HG03039 (cell line): ENCODE results near the gene DPF3.

Source experiments
- ATAC-seq: cut with Tn5 transposase; IDR thresholded peaks from one replicate; pipeline ENCODE4 v1.9.1; 2021; ENCODE audit warnings: mild to moderate bottlenecking, moderate library complexity; ENCODE audit not compliant: unreplicated experiment

The DPF3 gene

GRCh38 chr14:72801836-72802587 lies 91.9 kb downstream of the DPF3 start:
- ATAC-seq = no peak

GRCh38 chr14:72801381-72801812 lies 92.5 kb downstream of the DPF3 start:
- no peak for ATAC-seq

- ATAC-seq = no peak
These were observed 93.0 kb downstream of the DPF3 start for GRCh38 chr14:72800848-72801370.

- no peak for ATAC-seq
These were observed 93.6 kb downstream of the DPF3 start for GRCh38 chr14:72800296-72800695.

GRCh38 chr14:72796935-72797334 lies 97.0 kb downstream of the DPF3 start:
- no peak for ATAC-seq

- no peak for ATAC-seq
These were observed 100.6 kb downstream of the DPF3 start for GRCh38 chr14:72793156-72793939.

- ATAC-seq = no peak
These were observed 101.7 kb downstream of the DPF3 start for GRCh38 chr14:72792051-72792788.

GRCh38 chr14:72790887-72791566 lies 102.9 kb downstream of the DPF3 start:
- no peak for ATAC-seq

- no peak for ATAC-seq
These were observed 104.8 kb downstream of the DPF3 start for GRCh38 chr14:72788972-72789728.

- no peak for ATAC-seq
These were observed 105.6 kb downstream of the DPF3 start for GRCh38 chr14:72788255-72788654.

GRCh38 chr14:72787841-72788240 lies 106.1 kb downstream of the DPF3 start:
- no peak for ATAC-seq

GRCh38 chr14:72786378-72787350 lies 107.2 kb downstream of the DPF3 start:
- no peak for ATAC-seq

- no peak for ATAC-seq
These were observed 110.2 kb downstream of the DPF3 start for GRCh38 chr14:72783741-72784140.

GRCh38 chr14:72782817-72783216 lies 111.1 kb downstream of the DPF3 start:
- ATAC-seq = no peak

- no peak for ATAC-seq
These were observed 112.1 kb downstream of the DPF3 start for GRCh38 chr14:72781561-72782508.

GRCh38 chr14:72780751-72781150 lies 113.2 kb downstream of the DPF3 start:
- ATAC-seq = no peak

GRCh38 chr14:72779679-72780078 lies 114.2 kb downstream of the DPF3 start:
- ATAC-seq = no peak

- ATAC-seq = no peak
These were observed 116.3 kb downstream of the DPF3 start for GRCh38 chr14:72777636-72778035.
